Measurements from ENCODE around the gene CFAP97D1. TPM values are rescaled to one million over a fixed set of nuclear protein-coding genes. Genes with fewer than 3 reads are reported as not detected.

CFAP97D1 gene
- total RNA-seq, 1 experiment from 2014 or later: 0.13 TPM

GRCh38 chr17:43789482-43789881, 9.2 kb downstream of the CFAP97D1 start (continued):
- no peak for TF ChIP-seq E2F5 (CRISPR knock-in tag; IDR thresholded peaks at IDR 0.05)
- TF ChIP-seq KAT7 (CRISPR knock-in tag; IDR thresholded peaks at IDR 0.05; ENCODE audit: borderline replicate concordance): no peak
- TF ChIP-seq HMGXB4 (CRISPR knock-in tag; IDR thresholded peaks at IDR 0.05): no peak

GRCh38 chr17:43790311-43790940, 10.2 kb downstream of the CFAP97D1 start:
- ATAC-seq (peak; percentile 55), DNase-seq (ENCODE audit: low spot score) (peak; percentile 29)
- Mint-ChIP-seq H3K4me1 (peaks cover 8% of the 10 kb centered on the region), H3K4me3 (no peak overlapping the region), H3K27me3 (ENCODE audit: low read depth) (peaks cover 16% of the 10 kb centered on the region), H3K27ac (no peak overlapping the region), H3K36me3 (no peaks in the 10 kb centered on the region; the same call in 1 of the 2 replicates), H3K9me3 (peaks cover 16% of the 10 kb centered on the region; the same call in 1 of the 2 replicates)
- no peak for TF ChIP-seq STAT6 (CRISPR knock-in tag; conservative IDR thresholded peaks at IDR 0.05; ENCODE audit: low read depth)
- no peak for TF ChIP-seq CTCF (IDR thresholded peaks at IDR 0.05)
- TF ChIP-seq ZSCAN18 (CRISPR knock-in tag; IDR thresholded peaks at IDR 0.05): no peak
- no peak for TF ChIP-seq FOXJ3 (CRISPR knock-in tag; IDR thresholded peaks at IDR 0.05; ENCODE audit: borderline replicate concordance)
- no peak for TF ChIP-seq NFATC4 (CRISPR knock-in tag; IDR thresholded peaks at IDR 0.05)
- TF ChIP-seq E2F5 (CRISPR knock-in tag; IDR thresholded peaks at IDR 0.05): no peak
- TF ChIP-seq MLX (CRISPR knock-in tag; IDR thresholded peaks at IDR 0.05): no peak
- TF ChIP-seq HMGXB4 (CRISPR knock-in tag; IDR thresholded peaks at IDR 0.05): no peak
- no peak for TF ChIP-seq JUN (CRISPR knock-in tag; IDR thresholded peaks at IDR 0.05)
- no peak for TF ChIP-seq GRHL2 (CRISPR knock-in tag; IDR thresholded peaks at IDR 0.05; ENCODE audit: insufficient replicate concordance, severe bottlenecking)
- TF ChIP-seq HMGA2 (CRISPR knock-in tag; IDR thresholded peaks at IDR 0.05): no peak
- ChIA-PET CTCF (interaction anchor here (0.6 to 3.7 kb wide), 13 partner anchors 10 to 244 kb away, joined by 3 to 66 read pairs (median 3); partner anchors contain the start of genes CD300LG, ETV4 and PPY), POLR2A (interaction anchor here (1.0 kb wide), 1 partner anchor 56 kb away, joined by 3 read pairs; no protein-coding TSS in a partner anchor)
